Measurements from ENCODE around the gene UBE2G2. TPM values are rescaled to one million over a fixed set of nuclear protein-coding genes. Genes with fewer than 3 reads are reported as not detected.

Gene UBE2G2
- total RNA-seq, 1 experiment from 2014 or later: 121 TPM

GRCh38 chr21:44850905-44851657 is 49.5 kb upstream of the UBE2G2 start:
- H2BK12ac ChIP-seq (ENCODE audit: insufficient read length, low read depth, low read length): no peak overlapping the region
- no peak overlapping the region for H2BK15ac ChIP-seq (ENCODE audit: low read depth, low read length)
- no peaks in the 10 kb centered on the region for H3K79me1 ChIP-seq (ENCODE audit: insufficient read depth, low read depth, low read length, poor library complexity, severe bottlenecking)
- no peak overlapping the region for H2BK120ac ChIP-seq (ENCODE audit: low read depth, low read length, poor library complexity, severe bottlenecking)
- no peaks in the 10 kb centered on the region for H3K9me3 ChIP-seq (ENCODE audit: control insufficient read depth, low read depth, low read length)
- no peak overlapping the region for H3T11ph ChIP-seq (ENCODE audit: low read length)
- H3K36me3 Mint-ChIP-seq (ENCODE audit: insufficient read depth in 1 of 3, low read depth in 3 of 3): peaks cover 32 to 70% (median 61%) of the 10 kb centered on the region in 3 experiments; a peak in 6 of 7 replicates
- H2AFZ ChIP-seq (ENCODE audit: low read length): no peak overlapping the region
- peaks cover 5 to 6% of the 10 kb centered on the region in 2 experiments for H3K4me1 Mint-ChIP-seq
- no peak for DNase-seq
- H3K9ac ChIP-seq (ENCODE audit: extremely low read depth, insufficient read length, low read length): no peak overlapping the region
- no CpG with 5 or more reads among the region's 26 CpGs for WGBS (ENCODE audit: extremely low coverage, insufficient read length, low lambda C conversion rate)
- no peaks in the 10 kb centered on the region for H3K23me2 ChIP-seq (ENCODE audit: insufficient read length, low read depth, low read length, poor library complexity, severe bottlenecking)
- H2AK5ac ChIP-seq (ENCODE audit: insufficient read length, low read length): no peak overlapping the region
- no peaks in the 10 kb centered on the region for H3K27me3 Mint-ChIP-seq (ENCODE audit: low read depth)
- no peak overlapping the region for H3K4me3 Mint-ChIP-seq
- no peak overlapping the region for H3K4ac ChIP-seq (ENCODE audit: low read depth, low read length)
- no peak overlapping the region for H3K27ac Mint-ChIP-seq
- no peak overlapping the region for H3K56ac ChIP-seq (ENCODE audit: insufficient read length, low read depth, low read length)
- no peaks in the 10 kb centered on the region for H3K9me3 Mint-ChIP-seq
- H3K79me2 ChIP-seq (ENCODE audit: insufficient read depth, low read length): no peaks in the 10 kb centered on the region
- no peaks in the 10 kb centered on the region for H3K27me3 ChIP-seq (ENCODE audit: insufficient read depth, low read length)
- TF ChIP-seq CTCF (conservative IDR thresholded peaks at IDR 0.05): no peak
- no peak overlapping the region for H2BK20ac ChIP-seq (ENCODE audit: low read depth, low read length, poor library complexity, severe bottlenecking)
- no peak overlapping the region for H2BK5ac ChIP-seq (ENCODE audit: insufficient read length, low read length)
- H3K4me2 ChIP-seq (ENCODE audit: insufficient read depth, insufficient read length, low read length): no peak overlapping the region
- H3K18ac ChIP-seq (ENCODE audit: insufficient read length, low read depth, low read length): no peak overlapping the region
- no peak overlapping the region for H3K27ac ChIP-seq (ENCODE audit: insufficient read length, low read depth, low read length)
- no peak overlapping the region for H4K5ac ChIP-seq (ENCODE audit: insufficient read length, low read depth, low read length)
- H3K14ac ChIP-seq (ENCODE audit: insufficient read depth, low read length): no peak overlapping the region
- no peak overlapping the region for H4K91ac ChIP-seq (ENCODE audit: insufficient read length, low read depth, low read length)
- H4K8ac ChIP-seq (replicated peaks; ENCODE audit: insufficient read length, low read depth, low read length): no peak overlapping the region
- no peaks in the 10 kb centered on the region for H4K20me1 ChIP-seq (ENCODE audit: control insufficient read depth, insufficient read depth, insufficient read length)
- H3K4me1 ChIP-seq (ENCODE audit: insufficient read depth, low read length): no peaks in the 10 kb centered on the region
- H3K23ac ChIP-seq (ENCODE audit: insufficient read length, low read depth, low read length): no peak overlapping the region

All from H9 (cell line).